Measurements from ENCODE around the gene HHIPL1. TPM values are rescaled to one million over a fixed set of nuclear protein-coding genes. Genes with fewer than 3 reads are reported as not detected.
A peak's percentile ranks its signal among the peaks of the same experiment; 100 is the strongest.

The HHIPL1 gene
- total RNA-seq, 1 experiment from 2014 or later, result 2.6 TPM

DNA sequence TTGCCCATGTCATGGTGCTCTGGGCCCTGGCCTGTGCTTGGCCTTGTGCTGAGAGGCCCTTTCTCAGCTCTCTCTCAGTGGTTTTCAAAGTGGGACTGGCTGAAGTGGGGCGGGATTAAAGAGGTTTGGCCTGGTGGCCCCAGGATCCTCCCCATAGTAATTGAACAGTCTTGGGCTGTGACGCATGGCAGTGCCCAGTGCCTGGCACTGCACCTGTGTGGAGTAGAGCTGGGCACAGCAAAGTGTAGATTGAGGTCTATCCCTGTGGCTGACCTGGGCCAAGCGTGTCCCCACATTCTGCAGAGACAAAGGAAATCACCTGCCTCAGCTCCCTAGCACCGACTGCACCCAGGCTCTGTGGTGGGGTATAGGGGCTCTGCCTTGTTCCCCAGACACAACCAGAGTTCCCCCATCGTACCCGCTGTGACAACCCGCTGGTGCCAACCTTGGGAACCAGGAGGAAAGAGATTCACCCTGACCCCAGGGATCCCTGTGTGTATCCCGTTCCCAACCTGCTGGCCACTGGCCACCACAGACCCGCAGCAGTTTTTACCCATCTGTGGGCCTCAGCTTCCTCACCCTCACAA, 29.2 kb downstream of the HHIPL1 start:
- no peaks in the 10 kb centered on the region for H3K79me1 ChIP-seq (ENCODE audit: insufficient read depth, low read depth, low read length, poor library complexity, severe bottlenecking)
- H2BK5ac ChIP-seq (ENCODE audit: insufficient read length, low read length), result no peak overlapping the region
- H4K8ac ChIP-seq (replicated peaks; ENCODE audit: insufficient read length, low read depth, low read length), result no peak overlapping the region
- no peak overlapping the region for H3K27ac ChIP-seq (ENCODE audit: insufficient read length, low read depth, low read length)
- no peak overlapping the region for H2BK20ac ChIP-seq (ENCODE audit: low read depth, low read length, poor library complexity, severe bottlenecking)
- H2AFZ ChIP-seq (ENCODE audit: low read length), result no peak overlapping the region
- no peak overlapping the region for H2BK15ac ChIP-seq (ENCODE audit: low read depth, low read length)
- no peaks in the 10 kb centered on the region for H3K27me3 ChIP-seq (ENCODE audit: insufficient read depth, low read length)
- no peaks in the 10 kb centered on the region for H4K20me1 ChIP-seq (ENCODE audit: control insufficient read depth, insufficient read depth, insufficient read length)
- Mint-ChIP-seq H3K36me3 (ENCODE audit: insufficient read depth in 1 of 3, low read depth in 3 of 3) (peaks cover 3 to 10% (median 10%) of the 10 kb centered on the region in 3 experiments; a peak in 3 of 7 replicates), H3K4me1 (peaks cover 36 to 37% of the 10 kb centered on the region in 2 experiments), H3K4me3 (no peak overlapping the region), H3K9me3 (peaks cover 15 to 21% of the 10 kb centered on the region in 2 experiments), H3K27me3 (ENCODE audit: low read depth) (peaks cover 10% of the 10 kb centered on the region), H3K27ac (peak overlapping the region in 1 of 3 experiments; percentile 92; a peak in 1 of 7 replicates)
- H4K91ac ChIP-seq (ENCODE audit: insufficient read length, low read depth, low read length), result no peak overlapping the region
- no peak overlapping the region for H3T11ph ChIP-seq (ENCODE audit: low read length)
- TF ChIP-seq, protein P1, sequence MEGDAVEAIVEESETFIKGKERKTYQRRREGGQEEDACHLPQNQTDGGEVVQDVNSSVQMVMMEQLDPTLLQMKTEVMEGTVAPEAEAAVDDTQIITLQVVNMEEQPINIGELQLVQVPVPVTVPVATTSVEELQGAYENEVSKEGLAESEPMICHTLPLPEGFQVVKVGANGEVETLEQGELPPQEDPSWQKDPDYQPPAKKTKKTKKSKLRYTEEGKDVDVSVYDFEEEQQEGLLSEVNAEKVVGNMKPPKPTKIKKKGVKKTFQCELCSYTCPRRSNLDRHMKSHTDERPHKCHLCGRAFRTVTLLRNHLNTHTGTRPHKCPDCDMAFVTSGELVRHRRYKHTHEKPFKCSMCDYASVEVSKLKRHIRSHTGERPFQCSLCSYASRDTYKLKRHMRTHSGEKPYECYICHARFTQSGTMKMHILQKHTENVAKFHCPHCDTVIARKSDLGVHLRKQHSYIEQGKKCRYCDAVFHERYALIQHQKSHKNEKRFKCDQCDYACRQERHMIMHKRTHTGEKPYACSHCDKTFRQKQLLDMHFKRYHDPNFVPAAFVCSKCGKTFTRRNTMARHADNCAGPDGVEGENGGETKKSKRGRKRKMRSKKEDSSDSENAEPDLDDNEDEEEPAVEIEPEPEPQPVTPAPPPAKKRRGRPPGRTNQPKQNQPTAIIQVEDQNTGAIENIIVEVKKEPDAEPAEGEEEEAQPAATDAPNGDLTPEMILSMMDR (conservative IDR thresholded peaks at IDR 0.05), result no peak
- no peaks in the 10 kb centered on the region for H3K23me2 ChIP-seq (ENCODE audit: insufficient read length, low read depth, low read length, poor library complexity, severe bottlenecking)
- no peak overlapping the region for H3K23ac ChIP-seq (ENCODE audit: insufficient read length, low read depth, low read length)
- WGBS (ENCODE audit: extremely low coverage, insufficient read length, low lambda C conversion rate), result no CpG with 5 or more reads among the region's 9 CpGs
- H3K4me1 ChIP-seq (ENCODE audit: insufficient read depth, low read length), result no peaks in the 10 kb centered on the region; the same call in 1 of the 2 replicates
- no peak for DNase-seq
- no peaks in the 10 kb centered on the region for H3K79me2 ChIP-seq (ENCODE audit: insufficient read depth, low read length)
- H3K4ac ChIP-seq (ENCODE audit: low read depth, low read length), result no peak overlapping the region
- H3K56ac ChIP-seq (ENCODE audit: insufficient read length, low read depth, low read length), result no peak overlapping the region
- no peak overlapping the region for H4K5ac ChIP-seq (ENCODE audit: insufficient read length, low read depth, low read length)
- H2BK12ac ChIP-seq (ENCODE audit: insufficient read length, low read depth, low read length), result no peak overlapping the region
- H2BK120ac ChIP-seq (ENCODE audit: low read depth, low read length, poor library complexity, severe bottlenecking), result no peak overlapping the region
- peaks cover 8% of the 10 kb centered on the region for H3K9me3 ChIP-seq (ENCODE audit: control insufficient read depth, low read depth, low read length)
- H3K4me2 ChIP-seq (ENCODE audit: insufficient read depth, insufficient read length, low read length), result no peak overlapping the region
- no peak overlapping the region for H3K18ac ChIP-seq (ENCODE audit: insufficient read length, low read depth, low read length)
- H2AK5ac ChIP-seq (ENCODE audit: insufficient read length, low read length), result no peak overlapping the region
- H3K9ac ChIP-seq (ENCODE audit: extremely low read depth, insufficient read length, low read length), result no peak overlapping the region
- no peak overlapping the region for H3K14ac ChIP-seq (ENCODE audit: insufficient read depth, low read length)

Data from H9 (cell line).